ENCODE data around the gene ADAP1.

ADAP1 gene

GRCh38 chr7:919924-920341, 34.5 kb downstream of the ADAP1 start:
- no peak for DNase-seq

- DNase-seq: no peak
Measured at GRCh38 chr7:919114-919442, 35.4 kb downstream of the ADAP1 start.

DNA sequence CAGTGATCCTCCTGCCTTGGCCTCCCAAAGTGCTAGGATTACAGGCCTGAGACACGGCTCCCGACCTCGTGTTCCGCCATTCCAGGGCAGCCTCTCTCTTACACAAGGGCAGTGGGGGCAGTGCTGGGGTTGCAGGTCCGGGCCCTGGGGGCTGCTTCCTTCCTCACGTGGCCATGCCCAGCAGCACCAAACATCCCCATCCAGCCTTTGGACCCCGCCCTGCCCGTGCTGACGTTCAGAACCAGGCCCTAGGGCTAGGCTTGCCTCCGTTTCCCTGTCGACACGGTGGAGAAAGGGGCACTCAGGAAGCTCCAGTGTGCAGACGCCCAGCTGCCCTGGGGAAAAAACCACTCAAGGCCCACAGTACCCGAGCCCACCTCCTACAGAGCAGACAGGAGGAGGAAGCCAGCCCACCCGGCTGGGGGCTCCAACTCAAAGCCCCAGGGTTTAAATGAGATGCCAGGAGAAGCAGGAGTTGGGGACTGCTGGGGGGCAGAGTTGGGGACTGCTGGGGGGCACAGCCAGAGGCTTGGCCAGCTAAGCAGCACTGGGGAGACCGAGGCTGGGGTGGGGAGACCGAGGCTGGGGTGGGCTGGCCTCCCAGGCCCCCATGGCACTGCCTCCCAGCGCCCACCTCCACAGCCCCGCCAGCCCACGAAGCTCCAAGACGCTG, 35.9 kb downstream of the ADAP1 start:
- DNase-seq: no peak

- no peak for DNase-seq
Measured at GRCh38 chr7:918118-918425, 36.4 kb downstream of the ADAP1 start.

- DNase-seq: no peak
Measured at GRCh38 chr7:917255-918117, 37.0 kb downstream of the ADAP1 start.

GRCh38 chr7:916291-916941, 38.1 kb downstream of the ADAP1 start:
- no peak for DNase-seq

DNA sequence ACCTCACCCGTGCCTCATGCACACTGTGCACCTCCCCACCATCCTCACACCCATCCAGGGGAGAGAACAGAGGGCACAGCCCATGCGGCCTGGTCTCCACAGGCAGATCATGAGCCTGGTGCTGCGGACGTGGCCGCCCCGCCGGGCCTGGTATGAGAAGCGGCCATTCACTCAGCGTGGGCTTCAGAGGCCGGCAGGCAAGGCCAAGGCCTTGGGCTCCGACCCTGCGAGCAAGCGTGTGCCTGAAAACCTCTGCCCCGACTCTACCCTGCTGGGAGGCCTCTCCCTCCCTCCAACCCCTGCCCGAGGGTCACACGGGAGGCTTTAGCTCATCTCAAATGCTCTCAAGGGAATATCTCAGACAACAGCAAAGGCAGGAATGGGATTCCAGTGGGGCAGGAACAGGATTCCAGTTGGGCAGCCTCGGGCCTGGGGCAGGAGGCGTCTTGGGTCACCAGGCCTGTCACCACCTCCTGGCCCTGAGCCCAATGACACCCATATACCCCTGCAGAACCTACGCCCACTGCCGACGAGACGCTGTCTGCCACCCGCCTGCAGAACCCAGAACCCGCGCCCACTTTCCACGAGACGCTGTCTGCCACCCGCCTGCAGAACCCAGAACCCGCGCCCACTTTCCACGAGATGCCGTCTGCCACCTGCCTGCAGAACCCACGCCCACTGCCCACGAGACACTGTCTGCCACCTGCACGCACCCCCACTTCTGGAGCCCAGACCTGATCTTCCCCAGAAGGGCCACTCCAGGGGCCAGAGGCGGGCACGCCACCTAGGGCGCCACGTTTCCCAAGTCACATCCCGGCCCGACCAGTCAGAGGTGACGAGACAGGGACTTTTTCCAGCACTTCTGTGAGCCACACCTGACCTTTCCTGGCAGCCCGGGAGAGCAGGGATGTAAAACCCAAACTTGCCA, 38.9 kb downstream of the ADAP1 start:
- no peak for DNase-seq

GRCh38 chr7:914521-915194, 39.8 kb downstream of the ADAP1 start:
- DNase-seq: no peak

GRCh38 chr7:913736-914520, 40.6 kb downstream of the ADAP1 start:
- DNase-seq: no peak

- no peak for DNase-seq
Measured at GRCh38 chr7:911791-912480, 42.5 kb downstream of the ADAP1 start.

DNA sequence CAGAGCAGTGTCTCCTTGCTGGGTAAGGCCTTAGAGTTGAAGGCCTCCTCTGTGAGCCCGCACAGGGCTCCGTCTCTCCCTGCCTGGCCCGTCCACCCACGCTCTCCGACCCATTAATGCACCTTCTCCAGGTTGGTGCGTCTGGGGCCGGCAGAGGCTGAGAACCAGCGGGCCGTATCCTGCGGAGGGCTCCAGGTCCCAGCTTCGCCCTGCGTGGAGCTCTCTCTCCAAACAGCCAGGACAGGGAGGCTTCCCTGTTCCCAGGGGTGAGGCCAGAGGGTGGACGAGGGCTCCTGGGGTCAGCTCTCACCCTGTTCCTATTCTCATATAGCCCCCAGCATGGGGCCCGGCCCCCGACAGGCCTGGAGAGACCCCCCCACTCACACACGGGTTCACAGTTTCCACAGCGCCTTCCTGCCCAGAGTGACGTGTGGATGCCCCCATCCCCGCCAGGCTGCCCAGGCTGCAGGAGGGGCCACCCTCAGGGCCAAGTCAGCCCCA, 43.5 kb downstream of the ADAP1 start:
- DNase-seq: no peak

- DNase-seq: no peak
Measured at GRCh38 chr7:910441-910861, 44.0 kb downstream of the ADAP1 start.

GRCh38 chr7:909358-910329, 44.8 kb downstream of the ADAP1 start:
- peak; percentile 34 for DNase-seq

DNA sequence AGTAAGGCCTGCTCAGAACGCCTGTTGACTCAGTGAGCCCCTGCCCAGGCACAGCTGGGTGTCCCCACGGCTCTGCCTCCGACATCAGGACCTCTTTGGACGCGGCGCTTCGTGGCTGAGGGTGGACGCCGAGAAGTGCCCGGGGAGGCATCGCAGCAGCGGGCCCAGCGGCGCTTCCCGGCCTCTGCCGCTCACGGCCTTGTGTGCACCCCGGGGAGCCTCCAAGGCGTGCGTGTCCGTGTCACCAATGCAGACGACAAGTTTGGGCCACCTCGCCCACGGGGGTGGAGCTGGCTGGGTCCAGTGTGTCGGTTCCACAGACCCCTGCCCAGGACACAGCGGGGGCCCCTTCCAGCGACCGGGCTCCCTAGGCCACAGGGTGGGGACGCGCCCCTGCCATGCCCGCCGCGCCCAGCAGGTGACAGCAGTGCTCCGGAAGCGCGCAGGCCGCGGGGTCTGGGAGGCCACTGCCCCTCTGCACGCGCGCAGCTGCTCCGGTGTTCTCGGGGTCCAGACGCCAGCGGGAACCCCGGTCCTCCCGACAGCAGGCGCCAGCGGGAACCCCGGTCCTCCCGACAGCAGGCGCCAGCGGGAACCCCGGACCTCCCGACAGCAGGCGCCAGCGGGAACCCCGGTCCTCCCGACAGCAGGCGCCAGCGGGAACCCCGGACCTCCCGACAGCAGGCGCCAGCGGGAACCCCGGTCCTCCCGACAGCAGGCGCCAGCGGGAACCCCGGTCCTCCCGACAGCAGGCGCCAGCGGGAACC, 45.7 kb downstream of the ADAP1 start:
- peak; percentile 28 for DNase-seq

- DNase-seq: no peak
Measured at GRCh38 chr7:908159-908581, 46.3 kb downstream of the ADAP1 start.

DNA sequence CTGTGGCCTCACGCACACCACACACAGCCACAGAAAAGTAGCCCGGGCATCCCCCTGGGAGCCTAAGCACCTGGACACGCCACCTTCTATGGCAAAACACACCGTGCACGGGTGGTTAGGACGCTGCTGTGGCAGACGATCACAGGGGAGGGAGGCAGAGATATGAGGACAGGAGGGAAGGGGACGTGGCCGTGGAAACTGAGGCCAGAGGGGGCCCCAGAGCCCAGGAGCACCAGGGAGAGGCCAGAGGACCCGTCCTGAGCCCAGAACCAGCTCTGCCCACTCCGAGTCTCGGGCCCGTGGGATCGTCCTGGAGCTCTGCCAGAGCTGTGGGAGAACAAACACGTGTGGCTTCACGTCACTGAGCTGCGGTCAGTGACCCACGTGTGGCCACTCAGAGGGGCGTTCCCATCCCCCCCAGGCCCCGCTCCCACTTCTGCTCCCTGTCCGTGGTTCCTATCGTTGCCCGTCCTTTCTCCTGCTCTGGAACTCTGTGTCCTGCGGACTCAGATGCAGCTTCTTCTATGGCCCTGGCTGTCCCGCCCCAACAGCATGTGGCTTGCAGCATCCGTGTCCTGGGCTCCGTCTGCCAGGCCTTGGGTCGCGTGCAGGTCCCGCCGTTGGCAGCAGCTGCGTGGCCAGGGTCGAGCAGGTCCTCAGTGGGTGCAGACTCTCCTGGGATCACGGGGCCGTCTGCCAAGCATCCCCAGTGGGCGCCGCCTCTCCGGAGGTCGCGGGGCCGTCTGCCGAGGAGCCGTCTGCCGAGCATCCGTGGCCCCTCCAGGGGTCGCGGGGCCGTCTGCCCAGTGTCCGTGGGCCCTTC, 47.1 kb downstream of the ADAP1 start:
- DNase-seq: no peak

DNA sequence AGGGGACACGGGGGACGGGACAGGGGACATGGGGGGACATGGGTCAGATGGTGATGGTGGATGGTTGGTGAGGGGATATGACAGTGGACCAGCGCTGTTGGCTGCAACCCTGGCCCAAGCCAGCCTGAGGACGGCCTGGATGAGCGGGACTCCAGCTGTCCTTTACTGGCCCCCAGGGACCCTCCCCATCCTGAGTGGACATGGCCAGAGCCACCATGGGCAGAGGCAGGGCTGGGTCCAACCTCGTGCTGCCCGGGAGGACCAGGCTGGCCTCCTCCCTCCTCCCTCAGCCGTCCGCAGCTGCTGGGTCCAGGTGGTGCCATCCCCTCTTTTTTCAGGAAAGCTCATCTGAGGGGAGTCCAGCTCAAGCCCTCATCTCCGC, 47.7 kb downstream of the ADAP1 start:
- no peak for DNase-seq

DNA sequence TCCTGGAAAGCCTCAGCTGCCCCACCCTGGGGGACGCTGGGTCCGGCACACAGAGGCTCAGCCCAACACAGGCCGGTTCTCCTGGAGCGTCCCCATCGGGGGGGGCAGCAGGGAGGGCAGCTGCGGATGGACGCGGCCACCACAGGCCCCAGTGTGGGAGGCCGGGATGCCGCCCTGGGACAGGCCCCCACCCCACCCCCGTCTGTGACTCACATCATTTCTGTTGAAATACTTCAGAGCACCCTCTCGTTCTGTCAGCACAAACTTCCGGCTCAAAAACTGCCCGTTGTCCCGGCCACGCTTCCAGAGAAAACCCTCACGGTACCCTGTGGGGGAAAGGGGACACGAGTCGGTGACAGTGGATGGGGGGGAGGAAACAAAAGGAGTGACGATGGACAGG, 49.6 kb downstream of the ADAP1 start:
- DNase-seq: peak; percentile 10

Measured in fibroblast of upper back skin (primary cell).